ENCODE results near the gene PADI1.

GRCh38 chr1:17286646-17287045 lies 81.7 kb downstream of the PADI1 start:
- no peak for TF ChIP-seq CTCF (IDR thresholded peaks at IDR 0.05 in 8 of 11, conservative IDR thresholded peaks at IDR 0.05 in 3 of 11)
- no peak for TF ChIP-seq POLR2AphosphoS5 (IDR thresholded peaks at IDR 0.05)

Measured in spleen (tissue), 7 donors.